GM19238 (cell line): ENCODE measurements around the gene ACTN3.
"Not testable (repeated sequence)": the region's sequence is repeated elsewhere in the genome, so short reads cannot be mapped to it uniquely, and the experiment has no call there.

Source experiments
- DNase-seq: peaks from one replicate; pipeline ENCODE4 v3.0.0; 2011; ENCODE audit warnings: low spot score; ENCODE audit not compliant: insufficient read length

ACTN3 gene

GRCh38 chr11:66546368-66546965, at the start of gene ACTN3:
Gene ACTN3 (plus strand): TSS chr11:66546903. CDS start chr11:66546938, 35 bp downstream.
- no peak for DNase-seq

GRCh38 chr11:66497206-66497605, 49.5 kb upstream of the ACTN3 start:
- no peak for DNase-seq

GRCh38 chr11:66498506-66498905, 48.2 kb upstream of the ACTN3 start:
- DNase-seq: no peak

GRCh38 chr11:66505276-66505816, 41.4 kb upstream of the ACTN3 start:
- DNase-seq: no peak

GRCh38 chr11:66509131-66509561, 37.6 kb upstream of the ACTN3 start:
- DNase-seq: no peak

- DNase-seq: peak; percentile 91
Observed at GRCh38 chr11:66510271-66510989, 36.3 kb upstream of the ACTN3 start, which contains the start of gene BBS1. Gene BBS1 (plus strand): TSS chr11:66510635. CDS start chr11:66510660, 25 bp downstream.

- no peak for DNase-seq
Observed at GRCh38 chr11:66510990-66511339, 35.7 kb upstream of the ACTN3 start.

- DNase-seq: no peak
Observed at GRCh38 chr11:66523611-66524010, 23.1 kb upstream of the ACTN3 start.

GRCh38 chr11:66524304-66525040, 22.2 kb upstream of the ACTN3 start:
- no peak for DNase-seq

- DNase-seq: no peak
Observed at GRCh38 chr11:66529069-66529468, 17.6 kb upstream of the ACTN3 start.

- DNase-seq: no peak
Observed at GRCh38 chr11:66529655-66530054, 17.0 kb upstream of the ACTN3 start.

- no peak for DNase-seq
Observed at GRCh38 chr11:66530927-66531709, 15.6 kb upstream of the ACTN3 start.

GRCh38 chr11:66531841-66532240, 14.9 kb upstream of the ACTN3 start:
- DNase-seq: no peak

GRCh38 chr11:66532784-66533183, 13.9 kb upstream of the ACTN3 start:
- DNase-seq: no peak

GRCh38 chr11:66539170-66539869, 7.4 kb upstream of the ACTN3 start:
- no peak for DNase-seq

- no peak for DNase-seq
Observed at GRCh38 chr11:66539870-66540213, 6.9 kb upstream of the ACTN3 start.

- DNase-seq: not testable (repeated sequence)
Observed at GRCh38 chr11:66540598-66540997, 6.1 kb upstream of the ACTN3 start.

GRCh38 chr11:66541892-66542291, 4.8 kb upstream of the ACTN3 start:
- no peak for DNase-seq

- no peak for DNase-seq
Observed at GRCh38 chr11:66542362-66542761, 4.3 kb upstream of the ACTN3 start.

- DNase-seq: peak; percentile 54
Observed at GRCh38 chr11:66543263-66544107, 3.2 kb upstream of the ACTN3 start.
